Measurements from ENCODE around the gene MICA.
"Not testable (repeated sequence)": the region's sequence is repeated elsewhere in the genome, so short reads cannot be mapped to it uniquely, and the experiment has no call there.

Gene MICA

DNA sequence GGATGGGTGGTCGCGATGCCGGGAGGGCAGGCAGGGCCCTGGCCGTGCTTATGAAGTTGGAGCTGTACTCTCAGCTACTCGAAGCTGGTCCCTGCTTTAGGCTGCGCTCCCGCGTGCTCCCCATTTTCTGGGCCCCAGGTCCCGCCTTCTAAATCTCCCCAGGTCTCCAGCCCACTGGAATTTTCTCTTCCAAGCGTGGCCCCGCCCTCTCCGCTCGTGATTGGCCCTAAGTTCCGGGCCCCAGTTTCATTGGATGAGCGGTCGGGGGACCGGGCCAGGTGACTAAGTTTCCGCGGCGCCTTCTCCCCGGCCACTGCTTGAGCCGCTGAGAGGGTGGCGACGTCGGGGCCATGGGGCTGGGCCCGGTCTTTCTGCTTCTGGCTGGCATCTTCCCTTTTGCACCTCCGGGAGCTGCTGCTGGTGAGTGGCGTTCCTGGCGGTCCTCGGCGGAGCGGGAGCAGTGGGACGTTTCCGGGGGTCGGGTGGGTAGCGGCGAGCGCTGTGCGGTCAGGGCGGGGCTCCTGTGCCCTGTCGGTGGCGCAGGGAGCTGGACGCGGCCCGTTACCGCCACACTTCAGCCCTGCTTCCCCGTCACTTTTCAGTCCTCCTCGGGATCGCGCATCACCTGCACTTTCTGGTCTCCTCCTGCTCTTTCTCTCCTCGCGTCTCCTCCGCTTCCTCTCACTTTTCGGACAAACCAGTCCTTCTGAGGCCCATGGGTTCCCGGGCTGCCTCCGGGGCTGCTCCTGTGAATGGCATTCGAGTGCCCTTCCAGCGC, at the start of gene MICA:
TSS of gene MICA (plus strand) at position 313 of the 778 bp plus-strand sequence. CDS start at position 351, 38 bp downstream.
- no peak for DNase-seq

GRCh38 chr6:31354158-31354863, 49.1 kb upstream of the MICA start:
- no peak for DNase-seq

DNA sequence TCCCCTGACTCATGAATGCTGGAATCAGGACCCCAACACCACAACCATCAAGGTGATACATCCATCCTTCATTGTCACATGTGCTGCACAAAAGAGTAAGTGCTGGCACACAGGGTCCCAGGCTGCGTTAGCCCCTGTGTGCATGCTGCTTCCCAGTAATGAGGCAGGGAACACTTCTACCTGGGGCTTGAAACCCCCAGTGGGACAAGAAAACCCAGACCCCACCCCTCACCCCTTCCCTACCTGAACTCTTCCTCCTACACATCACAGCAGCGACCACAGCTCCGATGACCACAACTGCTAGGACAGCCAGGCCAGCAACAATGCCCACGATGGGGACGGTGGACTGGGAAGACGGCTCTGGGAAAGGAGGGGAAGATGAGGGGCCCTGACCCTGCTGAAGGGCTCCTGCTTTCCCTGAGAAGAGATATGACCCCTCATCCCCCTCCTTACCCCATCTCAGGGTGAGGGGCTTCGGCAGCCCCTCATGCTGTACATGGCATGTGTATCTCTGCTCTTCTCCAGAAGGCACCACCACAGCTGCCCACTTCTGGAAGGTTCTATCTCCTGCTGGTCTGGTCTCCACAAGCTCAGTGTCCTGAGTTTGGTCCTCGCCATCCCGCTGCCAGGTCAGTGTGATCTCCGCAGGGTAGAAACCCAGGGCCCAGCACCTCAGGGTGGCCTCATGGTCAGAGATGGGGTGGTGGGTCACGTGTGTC, 48.4 kb upstream of the MICA start:
- DNase-seq, result no peak

GRCh38 chr6:31355583-31355948, 47.8 kb upstream of the MICA start:
- DNase-seq, result no peak

DNA sequence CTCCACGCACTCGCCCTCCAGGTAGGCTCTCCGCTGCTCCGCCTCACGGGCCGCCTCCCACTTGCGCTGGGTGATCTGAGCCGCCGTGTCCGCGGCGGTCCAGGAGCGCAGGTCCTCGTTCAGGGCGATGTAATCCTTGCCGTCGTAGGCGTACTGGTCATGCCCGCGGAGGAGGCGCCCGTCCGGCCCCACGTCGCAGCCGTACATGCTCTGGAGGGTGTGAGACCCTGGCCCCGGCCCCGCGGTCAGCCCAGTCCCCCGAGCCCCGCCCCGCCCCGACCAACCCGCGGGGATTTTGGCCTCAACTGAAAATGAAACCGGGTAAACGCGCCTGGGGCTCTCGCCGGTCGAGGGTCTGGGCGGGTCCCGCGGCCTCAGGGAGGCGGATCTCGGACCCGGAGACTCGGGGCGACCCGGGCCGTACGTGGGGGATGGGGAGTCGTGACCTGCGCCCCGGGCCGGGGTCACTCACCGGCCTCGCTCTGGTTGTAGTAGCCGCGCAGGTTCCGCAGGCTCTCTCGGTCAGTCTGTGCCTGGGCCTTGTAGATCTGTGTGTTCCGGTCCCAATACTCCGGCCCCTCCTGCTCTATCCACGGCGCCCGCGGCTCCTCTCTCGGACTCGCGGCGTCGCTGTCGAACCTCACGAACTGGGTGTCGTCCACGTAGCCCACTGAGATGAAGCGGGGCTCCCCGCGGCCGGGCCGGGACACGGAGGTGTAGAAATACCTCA, 47.0 kb upstream of the MICA start:
- peak in 1 of 3 experiments; percentile 47 for DNase-seq

DNA sequence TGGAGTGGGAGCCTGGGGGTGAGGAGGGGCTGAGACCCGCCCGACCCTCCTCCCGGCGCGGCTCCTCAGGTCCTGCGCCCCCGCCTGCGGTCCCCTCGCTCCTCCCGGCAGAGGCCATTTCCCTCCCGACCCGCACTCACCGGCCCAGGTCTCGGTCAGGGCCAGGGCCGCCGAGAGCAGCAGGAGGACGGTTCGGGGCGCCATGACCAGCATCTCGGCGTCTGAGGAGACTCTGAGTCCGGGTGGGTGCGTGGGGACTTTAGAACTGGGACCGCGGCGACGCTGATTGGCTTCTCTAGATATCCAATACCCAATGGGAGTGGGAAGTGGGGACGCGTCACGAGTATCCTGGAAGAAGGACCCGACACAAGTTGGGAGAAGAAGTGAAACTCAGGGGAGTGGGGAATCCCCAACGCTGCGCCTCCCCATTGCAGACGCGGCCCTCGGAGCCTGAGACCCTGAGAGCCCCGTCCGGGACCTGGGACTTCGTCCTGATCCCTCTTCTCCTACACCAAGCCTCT, 46.4 kb upstream of the MICA start, which contains the start of gene HLA-B:
TSS of gene HLA-B (minus strand) at position 234 of the 521 bp plus-strand sequence. CDS start at position 213, 21 bp downstream.
- DNase-seq, result peak; percentile 56 to 75 (median 60)

DNA sequence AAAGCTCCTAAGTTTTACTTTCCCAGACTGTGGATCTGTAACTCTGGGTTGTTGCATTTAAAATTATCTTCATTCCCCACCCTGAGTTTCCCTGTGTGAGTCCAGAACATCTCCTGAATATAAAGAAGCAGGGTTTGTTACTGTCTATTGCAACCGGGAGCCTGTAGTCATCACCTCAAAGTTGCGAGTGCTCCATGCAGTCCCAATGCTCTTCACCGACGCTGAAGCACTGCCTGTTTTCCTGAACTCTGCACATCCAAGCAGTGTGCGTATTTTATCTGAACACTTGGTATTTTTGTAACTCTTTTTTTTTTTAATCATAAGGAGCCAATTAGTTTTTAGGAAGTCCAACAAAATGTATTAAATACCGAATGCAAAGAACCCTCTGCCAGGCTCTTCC, 45.5 kb upstream of the MICA start:
- no peak for DNase-seq

DNA sequence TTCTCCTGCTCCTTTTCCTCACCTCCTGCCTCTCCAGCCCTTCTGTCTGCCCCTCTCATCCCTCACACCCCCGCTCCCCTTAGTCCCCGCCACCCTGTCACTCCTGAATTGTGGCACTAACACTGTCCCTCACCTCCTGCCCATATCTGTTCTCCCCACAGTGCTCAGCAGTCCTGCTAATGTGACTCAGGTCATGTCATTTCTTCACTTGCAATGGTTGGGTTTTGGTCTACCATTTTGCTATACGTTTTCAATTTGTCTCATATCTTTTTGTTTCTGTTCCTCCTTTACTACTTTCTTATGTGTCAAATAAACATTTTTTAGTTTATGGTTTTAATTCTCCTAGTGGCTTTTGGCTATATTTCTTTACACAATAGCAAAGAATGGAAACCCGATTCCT, 45.1 kb upstream of the MICA start:
- DNase-seq, result no peak

GRCh38 chr6:31359581-31359980, 43.8 kb upstream of the MICA start:
- no peak for DNase-seq

DNA sequence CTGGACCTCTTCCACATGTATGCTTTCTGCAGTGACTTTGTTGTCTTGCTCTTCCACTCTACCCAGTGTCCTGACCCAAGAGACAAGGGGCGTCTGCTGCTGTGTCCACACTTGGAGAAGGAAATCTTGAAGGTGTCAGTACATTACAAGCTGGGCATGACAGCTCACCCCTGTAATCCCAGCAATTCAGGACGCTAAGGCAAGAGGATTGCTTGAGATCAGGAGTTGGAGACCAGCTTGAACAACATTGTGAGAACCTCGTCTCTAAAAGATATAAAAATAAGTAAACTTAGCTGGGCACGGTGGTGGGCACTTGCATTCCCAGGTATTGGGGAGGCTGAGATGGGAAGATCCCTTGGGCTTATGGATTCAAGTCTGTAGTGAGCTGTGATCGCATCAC, 40.6 kb upstream of the MICA start:
- no peak for DNase-seq

DNA sequence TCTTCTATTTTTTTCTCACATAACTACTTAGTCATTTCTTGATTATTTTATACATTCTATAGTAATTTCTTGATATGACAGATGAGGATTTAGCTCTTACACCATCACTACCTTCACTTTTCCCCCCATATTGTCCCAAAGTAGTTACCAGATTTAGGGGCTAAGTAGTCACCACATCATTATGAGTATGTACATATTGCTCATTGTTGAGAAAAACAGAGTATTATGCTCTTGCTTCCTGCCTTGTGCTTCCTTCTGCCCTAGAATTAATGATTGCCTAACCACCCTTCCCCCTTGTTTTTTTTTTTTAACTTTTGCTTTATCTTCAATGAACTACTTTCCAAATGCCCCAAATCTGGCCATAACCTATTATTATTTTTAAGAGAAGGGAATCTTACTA, 39.6 kb upstream of the MICA start:
- DNase-seq, result no peak

DNA sequence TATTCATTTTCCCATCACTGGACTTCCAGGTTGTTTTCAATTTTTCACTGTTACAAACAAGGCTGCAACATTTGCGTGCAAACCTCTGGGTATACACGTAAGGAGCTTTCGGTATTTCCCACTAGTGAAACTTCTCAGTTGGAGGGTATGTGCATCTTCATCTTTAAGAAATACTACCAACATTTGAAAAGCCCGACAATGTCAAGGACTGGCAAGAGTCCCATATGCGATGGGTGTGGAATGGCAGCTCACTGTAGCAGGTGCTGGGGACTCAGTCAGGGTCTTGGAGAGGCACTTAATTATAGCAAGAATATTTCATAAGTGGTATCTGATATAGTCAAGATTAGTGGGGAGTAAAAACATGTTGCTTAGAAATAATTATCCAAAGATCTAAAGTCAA, 37.5 kb upstream of the MICA start:
- no peak for DNase-seq

- peak; percentile 76 to 92 (median 84) for DNase-seq
These were observed 36.5 kb upstream of the MICA start for GRCh38 chr6:31366693-31367470.

DNA sequence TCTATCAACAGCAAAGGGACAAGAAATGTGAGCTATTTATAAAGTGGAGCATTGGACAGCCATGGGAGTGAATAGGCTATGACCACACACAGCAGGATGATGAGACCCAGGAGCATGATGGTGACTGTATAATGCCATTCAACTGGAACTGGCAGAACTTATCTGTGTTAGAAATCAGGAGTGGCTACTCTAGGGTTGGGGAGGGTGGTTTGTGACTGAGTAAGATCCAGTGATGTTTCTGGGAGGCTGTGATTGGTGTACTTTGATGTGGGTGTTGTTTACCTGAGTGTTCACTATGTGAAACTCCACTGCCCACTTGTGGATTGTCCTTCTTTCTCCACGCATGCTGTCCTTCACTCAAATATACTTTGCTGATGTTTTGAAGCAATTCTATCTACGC, 34.9 kb upstream of the MICA start:
- no peak for DNase-seq

DNA sequence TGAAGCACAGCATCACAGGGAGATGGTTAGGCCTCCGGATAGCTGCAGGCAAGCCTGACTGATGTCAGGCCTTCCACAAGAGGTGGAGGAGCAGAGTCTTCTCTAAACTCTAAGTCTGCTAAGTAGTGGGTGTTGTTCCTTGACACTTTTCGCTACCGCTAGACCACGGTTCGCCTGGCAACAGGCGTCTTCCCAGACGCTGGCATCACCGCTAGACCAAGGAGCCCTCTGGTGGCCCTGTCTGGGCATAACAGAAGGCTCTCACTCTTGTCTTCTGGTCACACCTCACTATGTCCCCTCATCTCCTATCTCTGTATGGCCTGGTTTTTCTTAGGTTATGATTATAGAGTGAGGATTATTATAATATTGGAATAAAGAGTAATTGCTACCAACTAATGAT, 29.3 kb upstream of the MICA start:
- DNase-seq, result not testable (repeated sequence)

DNA sequence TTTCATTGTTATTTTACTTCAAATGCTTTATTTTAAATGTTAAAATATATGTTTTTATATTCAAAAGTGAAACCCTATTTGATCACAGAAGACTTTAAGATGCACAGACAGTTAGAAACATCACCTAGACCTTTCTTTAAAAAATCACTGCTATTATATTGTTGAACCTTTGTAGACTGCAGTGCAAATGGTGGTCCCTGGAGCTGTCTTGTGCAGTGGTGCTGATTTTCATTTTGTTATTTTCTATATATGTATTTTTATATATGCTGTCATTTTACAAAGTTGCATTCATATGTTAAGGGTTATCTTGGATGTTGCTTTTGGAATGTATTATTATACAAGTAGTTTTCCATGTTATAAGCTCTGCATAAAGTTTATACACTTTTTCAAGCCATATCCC, 27.7 kb upstream of the MICA start:
- no peak for DNase-seq

GRCh38 chr6:31377029-31377428, 26.4 kb upstream of the MICA start:
- no peak for DNase-seq

- no peak for DNase-seq
These were observed 25.2 kb upstream of the MICA start for GRCh38 chr6:31378062-31378720.

DNA sequence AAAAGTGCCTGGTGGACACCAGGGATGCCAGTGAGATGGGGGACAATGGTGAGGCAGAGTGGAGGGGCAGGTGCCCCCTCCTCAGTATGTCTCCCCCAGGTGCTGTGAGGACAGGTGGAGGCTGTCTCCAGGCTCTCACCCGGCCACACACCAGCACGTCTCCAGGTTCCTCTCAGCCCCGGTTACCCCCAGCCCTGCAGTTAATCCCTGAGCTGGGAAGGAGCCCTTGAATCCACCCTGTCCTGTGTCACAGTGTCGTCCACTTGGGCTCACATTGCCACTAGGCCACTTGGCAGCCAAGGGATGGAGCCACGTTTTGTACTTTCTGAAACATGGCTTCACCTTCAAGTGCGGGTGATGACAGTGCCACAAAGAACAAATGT, 24.7 kb upstream of the MICA start:
- no peak for DNase-seq

DNA sequence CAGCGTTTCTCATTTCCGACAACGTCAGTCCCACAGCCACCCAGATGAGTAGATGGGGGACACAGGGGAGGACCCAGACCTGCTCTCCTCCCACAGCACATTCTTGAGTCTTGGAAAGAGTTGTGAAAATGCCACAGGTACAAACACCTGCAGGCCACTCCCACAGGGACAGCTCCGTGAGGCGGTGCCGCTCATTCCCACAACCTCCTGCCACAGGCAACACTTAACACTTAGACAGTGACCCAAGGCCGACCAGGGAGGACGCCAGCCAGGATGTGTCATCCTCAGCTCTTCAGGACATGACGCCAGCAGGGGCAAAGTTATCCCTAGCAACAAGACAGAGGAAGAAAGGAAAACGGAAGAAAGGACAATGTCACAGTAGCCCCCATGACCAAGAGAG, 23.5 kb upstream of the MICA start:
- no peak for DNase-seq

GRCh38 chr6:31381666-31382065, 21.7 kb upstream of the MICA start:
- DNase-seq, result no peak
